Right atrium auricular region (tissue), 2 donors: ENCODE data around the gene ASCL3. TPM values are rescaled to one million over a fixed set of nuclear protein-coding genes. Genes with fewer than 3 reads are reported as not detected.

Experiments
- DNase-seq: peaks from one replicate; pipeline ENCODE4 v3.0.0-alpha.2; 2019; ENCODE audit warnings: low spot score
- H3K27ac ChIP-seq, 2 donors: fragments of 200-600 bp; sonication (generic); 1 replicate in 1 of 2; 2 replicates in 1 of 2; pipeline ENCODE4 v1.5.1; 2016 to 2019
- H3K27me3 ChIP-seq, 2 donors: fragments of 200-600 bp; sonication (generic); one replicate each; pipeline versions ENCODE4 v1.5.1 to v1.6.0; 2017 to 2019
- H3K36me3 ChIP-seq: fragments of 200-600 bp; sonication (generic); one replicate; pipeline ENCODE4 v1.5.1; 2016
- H3K4me1 ChIP-seq, 2 donors: fragments of 200-600 bp; sonication (generic); one replicate each; pipeline versions ENCODE4 v1.5.1 to v1.6.0; 2017 to 2019
- H3K4me3 ChIP-seq, 2 donors: fragments of 200-600 bp; sonication (generic); 1 replicate in 1 of 2; 2 replicates in 1 of 2; pipeline ENCODE4 v1.5.1; 2017 to 2019; ENCODE audit warnings: mild to moderate bottlenecking in 1 of 2, moderate library complexity in 1 of 2
- H3K9me3 ChIP-seq, 2 donors: fragments of 200-600 bp; sonication (generic); one replicate each; pipeline ENCODE4 v1.5.1; 2019
- total RNA-seq, 2 donors: library from RNA; depleted of rRNA; stranded (reverse); fragments of >200 nt; gene quantifications; one replicate each; pipeline ENCODE4 v1.1.0, GENCODE V29; 2016
- TF ChIP-seq, protein P1 (sequence below), 2 donors: fragments of 200-600 bp; sonication (generic); IDR thresholded peaks; one replicate each; pipeline ENCODE4 v1.5.1; 2019; ENCODE audit warnings: antibody characterized with exemption in 2 of 2

The ASCL3 gene
- total RNA-seq, 2 donors from 2014 or later, result not detected

DNA sequence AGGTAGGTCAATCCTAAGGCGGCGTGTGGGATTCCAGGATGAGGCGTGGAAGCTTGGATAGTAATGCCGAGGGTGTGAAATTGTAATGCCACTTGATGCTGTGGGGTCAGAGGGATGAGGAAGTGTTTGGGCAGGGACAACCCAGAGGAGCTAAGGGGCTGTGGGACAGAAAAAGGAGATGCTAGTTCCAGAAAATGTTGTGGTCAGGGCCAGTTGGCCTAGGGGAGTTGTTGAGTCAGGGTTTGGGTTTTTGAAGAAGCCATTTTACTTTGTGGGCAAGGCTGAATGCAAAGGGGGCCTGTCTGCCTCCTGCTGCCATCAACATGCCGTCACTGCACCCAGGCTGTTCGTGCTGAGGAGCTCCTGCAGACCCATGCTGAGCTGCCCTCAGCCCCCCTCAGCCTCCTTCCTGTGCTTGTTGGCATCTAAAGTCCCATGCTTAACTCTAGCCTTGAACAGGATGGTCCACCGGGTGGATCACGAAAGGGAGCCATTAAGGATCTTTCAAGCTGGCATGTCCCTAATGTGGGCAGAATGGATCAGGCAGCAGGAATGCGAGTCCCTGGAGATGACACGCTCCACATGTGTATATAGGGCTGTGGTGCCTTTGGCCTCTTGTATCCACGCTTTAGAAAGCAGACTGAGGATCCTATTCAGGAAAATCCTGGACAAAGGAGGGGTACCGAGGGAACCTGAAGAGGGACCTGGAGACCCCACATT, 12.2 kb downstream of the ASCL3 start:
- no peak overlapping the region for H3K27ac ChIP-seq
- no peaks in the 10 kb centered on the region for H3K9me3 ChIP-seq
- no peaks in the 10 kb centered on the region for H3K36me3 ChIP-seq
- TF ChIP-seq, protein P1, sequence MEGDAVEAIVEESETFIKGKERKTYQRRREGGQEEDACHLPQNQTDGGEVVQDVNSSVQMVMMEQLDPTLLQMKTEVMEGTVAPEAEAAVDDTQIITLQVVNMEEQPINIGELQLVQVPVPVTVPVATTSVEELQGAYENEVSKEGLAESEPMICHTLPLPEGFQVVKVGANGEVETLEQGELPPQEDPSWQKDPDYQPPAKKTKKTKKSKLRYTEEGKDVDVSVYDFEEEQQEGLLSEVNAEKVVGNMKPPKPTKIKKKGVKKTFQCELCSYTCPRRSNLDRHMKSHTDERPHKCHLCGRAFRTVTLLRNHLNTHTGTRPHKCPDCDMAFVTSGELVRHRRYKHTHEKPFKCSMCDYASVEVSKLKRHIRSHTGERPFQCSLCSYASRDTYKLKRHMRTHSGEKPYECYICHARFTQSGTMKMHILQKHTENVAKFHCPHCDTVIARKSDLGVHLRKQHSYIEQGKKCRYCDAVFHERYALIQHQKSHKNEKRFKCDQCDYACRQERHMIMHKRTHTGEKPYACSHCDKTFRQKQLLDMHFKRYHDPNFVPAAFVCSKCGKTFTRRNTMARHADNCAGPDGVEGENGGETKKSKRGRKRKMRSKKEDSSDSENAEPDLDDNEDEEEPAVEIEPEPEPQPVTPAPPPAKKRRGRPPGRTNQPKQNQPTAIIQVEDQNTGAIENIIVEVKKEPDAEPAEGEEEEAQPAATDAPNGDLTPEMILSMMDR (IDR thresholded peaks at IDR 0.05), result no peak
- no peak for DNase-seq
- H3K4me1 ChIP-seq, result no peaks in the 10 kb centered on the region
- no peak overlapping the region for H3K4me3 ChIP-seq
- no peaks in the 10 kb centered on the region for H3K27me3 ChIP-seq

DNA sequence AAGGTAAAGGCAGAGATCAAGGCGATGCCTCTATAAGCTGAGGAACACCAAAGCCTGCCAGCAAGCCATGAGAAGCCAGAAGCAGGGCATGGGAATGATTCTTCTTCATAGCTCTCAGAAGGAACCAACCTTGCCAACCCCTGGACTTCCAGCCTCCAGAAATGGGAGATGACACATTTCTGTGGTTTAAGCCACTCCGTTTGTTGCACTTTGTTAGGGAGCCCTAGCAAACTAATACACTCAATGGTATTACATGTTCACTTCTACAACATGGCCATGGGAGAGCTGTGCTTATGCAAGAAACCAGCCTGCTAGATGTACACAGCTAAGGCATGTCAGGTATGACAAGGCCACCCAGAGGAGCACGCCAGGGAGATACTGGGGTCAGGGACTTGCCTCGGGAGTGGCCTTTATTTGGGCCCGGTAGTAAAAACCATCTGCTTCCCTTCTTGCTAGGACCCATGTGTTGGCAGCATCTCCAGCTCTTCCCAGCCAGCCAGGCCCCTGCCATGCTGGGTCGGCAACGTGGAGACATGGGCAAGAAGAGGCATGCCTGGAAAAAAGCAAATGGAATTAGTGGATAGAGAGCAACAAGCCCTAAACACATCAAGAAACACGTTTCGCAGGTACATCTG, 13.7 kb downstream of the ASCL3 start:
- Histone ChIP-seq H3K27me3 (no peaks in the 10 kb centered on the region), H3K9me3 (no peaks in the 10 kb centered on the region), H3K4me1 (no peaks in the 10 kb centered on the region), H3K27ac (no peak overlapping the region), H3K36me3 (no peaks in the 10 kb centered on the region), H3K4me3 (no peak overlapping the region)
- TF ChIP-seq, protein P1 (IDR thresholded peaks at IDR 0.05), result no peak
- DNase-seq, result no peak

GRCh38 chr11:8928205-8928604, 14.6 kb downstream of the ASCL3 start:
- DNase-seq, result no peak
- Histone ChIP-seq H3K4me1 (no peaks in the 10 kb centered on the region), H3K27me3 (no peaks in the 10 kb centered on the region), H3K36me3 (peaks cover under 1% of the 10 kb centered on the region), H3K27ac (no peak overlapping the region), H3K9me3 (no peaks in the 10 kb centered on the region), H3K4me3 (no peak overlapping the region)
- TF ChIP-seq, protein P1 (IDR thresholded peaks at IDR 0.05), result no peak

GRCh38 chr11:8927233-8927632, 15.6 kb downstream of the ASCL3 start:
- no peak overlapping the region for H3K27ac ChIP-seq
- H3K27me3 ChIP-seq, result no peaks in the 10 kb centered on the region
- peaks cover 9% of the 10 kb centered on the region for H3K36me3 ChIP-seq
- H3K4me3 ChIP-seq, result no peak overlapping the region
- no peak for DNase-seq
- TF ChIP-seq, protein P1 (IDR thresholded peaks at IDR 0.05), result no peak
- H3K9me3 ChIP-seq, result no peaks in the 10 kb centered on the region
- no peaks in the 10 kb centered on the region for H3K4me1 ChIP-seq

DNA sequence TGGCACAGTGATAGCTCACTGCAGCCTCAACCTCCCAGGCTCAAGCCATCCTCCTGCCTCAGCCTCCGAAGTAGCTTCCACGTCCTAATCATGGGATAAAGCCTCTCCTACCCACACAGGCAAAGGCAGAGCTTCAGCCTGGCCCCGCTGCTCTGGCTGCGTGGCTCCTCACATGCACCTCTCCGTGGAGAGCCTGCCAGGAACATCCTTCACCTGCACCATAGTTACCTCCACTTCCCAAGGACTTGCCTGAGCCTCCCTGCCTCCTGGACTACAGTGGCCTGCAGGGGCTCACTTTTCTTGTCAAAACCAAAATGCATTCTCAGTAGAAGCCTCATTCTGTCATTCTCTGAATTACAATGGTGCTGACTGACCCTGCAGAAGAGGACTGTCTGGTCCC, 16.6 kb downstream of the ASCL3 start:
- H3K27ac ChIP-seq, result no peak overlapping the region
- no peak for DNase-seq
- TF ChIP-seq, protein P1 (IDR thresholded peaks at IDR 0.05), result no peak
- no peaks in the 10 kb centered on the region for H3K9me3 ChIP-seq
- H3K36me3 ChIP-seq, result peaks cover 17% of the 10 kb centered on the region
- no peak overlapping the region for H3K4me3 ChIP-seq
- H3K4me1 ChIP-seq, result no peaks in the 10 kb centered on the region
- H3K27me3 ChIP-seq, result no peaks in the 10 kb centered on the region
